ENCODE results near the gene KCTD4.

KCTD4 gene

DNA sequence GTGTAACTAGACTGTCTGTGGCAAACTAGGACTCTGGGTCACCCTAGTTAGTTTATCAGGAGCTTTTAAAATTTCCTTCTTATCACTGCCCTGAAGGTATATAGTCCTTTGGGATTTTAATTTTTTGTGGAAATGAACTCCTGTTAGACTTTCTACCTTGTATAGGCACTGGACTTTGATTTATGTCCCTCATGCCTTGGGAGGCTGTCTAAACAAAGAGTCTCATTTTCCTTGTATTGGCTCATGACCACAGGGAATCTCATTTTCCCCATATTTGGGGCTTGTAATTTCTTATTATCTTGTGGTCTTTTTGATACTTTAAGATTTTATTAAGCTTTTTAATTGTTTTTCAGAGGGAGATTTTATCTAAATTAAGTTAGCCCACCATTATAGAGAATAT is 21.4 kb downstream of the KCTD4 start:
- no peak for DNase-seq (ENCODE audit: low read depth)
- no peak overlapping the region for H3K4me3 ChIP-seq (ENCODE audit: low read length)

DNA sequence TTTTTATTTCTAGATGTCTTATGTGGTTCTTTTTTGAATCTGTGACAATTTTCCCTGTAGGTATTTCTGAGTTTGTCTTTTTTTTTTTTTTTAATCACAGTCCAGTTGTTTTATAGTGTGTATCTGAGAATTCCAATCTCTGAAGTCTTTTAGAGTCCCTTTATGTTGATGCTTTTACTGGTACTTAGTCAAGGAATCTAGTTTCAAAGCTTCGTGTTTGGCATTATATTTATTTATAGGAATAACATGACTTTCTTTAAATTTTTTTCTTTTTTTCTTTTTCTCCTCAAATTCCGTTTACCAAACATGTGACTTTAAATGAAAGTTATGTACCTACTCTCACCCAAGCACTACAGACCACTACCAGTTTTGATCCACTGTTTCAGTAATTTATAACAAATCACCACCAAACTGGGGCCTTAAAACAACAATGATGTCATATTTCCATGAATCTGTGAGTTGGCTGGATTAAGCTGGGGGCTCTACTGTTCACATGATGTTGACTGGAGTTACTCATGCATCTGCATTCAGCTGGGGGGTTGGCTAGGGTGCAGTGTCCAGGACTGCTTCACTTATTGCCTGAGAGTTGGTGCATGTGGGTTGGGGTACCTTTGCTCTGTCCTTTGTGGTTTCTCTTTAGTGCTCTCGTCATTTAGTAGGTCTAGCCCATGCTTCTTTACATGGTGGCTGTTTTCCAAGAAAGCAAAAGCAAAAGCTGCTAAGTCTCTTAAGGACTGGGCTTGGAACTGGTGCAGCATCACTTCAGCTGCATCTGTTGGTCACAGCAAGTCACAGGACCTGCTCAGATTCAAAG is 22.3 kb downstream of the KCTD4 start:
- TF ChIP-seq CTCF (conservative IDR thresholded peaks at IDR 0.05; ENCODE audit: low read depth, low read length), result no peak
- peak; percentile 93 for DNase-seq (ENCODE audit: low read depth)
- no peak overlapping the region for H3K4me3 ChIP-seq (ENCODE audit: low read length)

More for the DNA sequence above, 21.4 kb downstream of the KCTD4 start:
- no peak for TF ChIP-seq CTCF (conservative IDR thresholded peaks at IDR 0.05; ENCODE audit: low read depth, low read length)

DNA sequence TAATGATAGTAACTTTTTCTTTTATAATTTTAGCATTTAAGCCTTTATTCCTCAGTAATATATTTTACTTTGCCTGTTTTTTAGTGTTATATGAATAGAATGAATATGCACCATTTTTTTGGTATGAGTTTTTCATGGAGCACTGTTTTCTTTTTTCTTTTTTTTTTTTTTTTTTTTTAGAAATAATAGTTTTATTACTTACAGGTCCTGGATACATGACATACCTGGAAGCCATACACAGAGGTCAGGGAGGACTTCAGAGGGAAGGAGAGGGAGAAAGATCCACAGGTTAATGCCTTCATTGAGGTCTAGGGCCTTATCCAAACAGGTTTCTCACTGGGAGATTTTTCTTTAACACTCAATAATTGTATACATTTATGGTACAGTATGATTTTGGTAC is 26.4 kb downstream of the KCTD4 start:
- DNase-seq (ENCODE audit: low read depth), result no peak
- TF ChIP-seq CTCF (conservative IDR thresholded peaks at IDR 0.05; ENCODE audit: low read depth, low read length), result no peak
- no peak overlapping the region for H3K4me3 ChIP-seq (ENCODE audit: low read length)

DNA sequence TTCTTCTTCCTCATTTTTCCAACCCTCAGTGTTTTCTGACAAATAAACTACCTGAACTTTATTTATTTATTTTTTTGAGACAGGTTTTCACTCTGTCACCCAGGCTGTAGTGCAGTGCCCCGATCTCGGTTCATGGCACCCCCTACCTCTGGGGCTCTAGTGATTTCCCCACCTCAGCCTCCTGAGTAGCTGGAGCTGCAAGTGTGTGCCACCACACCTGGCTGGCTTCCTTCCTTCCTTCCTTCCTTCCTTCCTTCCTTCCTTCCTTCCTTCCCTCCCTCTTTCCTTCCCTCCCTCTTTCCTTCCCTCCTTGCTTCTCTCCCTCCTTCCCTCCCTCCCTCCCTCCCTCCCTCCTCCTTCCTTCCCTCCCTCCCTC is 32.3 kb downstream of the KCTD4 start:
- no peak overlapping the region for H3K4me3 ChIP-seq (ENCODE audit: low read length)
- DNase-seq (ENCODE audit: low read depth), result no peak
- no peak for TF ChIP-seq CTCF (conservative IDR thresholded peaks at IDR 0.05; ENCODE audit: low read depth, low read length)

DNA sequence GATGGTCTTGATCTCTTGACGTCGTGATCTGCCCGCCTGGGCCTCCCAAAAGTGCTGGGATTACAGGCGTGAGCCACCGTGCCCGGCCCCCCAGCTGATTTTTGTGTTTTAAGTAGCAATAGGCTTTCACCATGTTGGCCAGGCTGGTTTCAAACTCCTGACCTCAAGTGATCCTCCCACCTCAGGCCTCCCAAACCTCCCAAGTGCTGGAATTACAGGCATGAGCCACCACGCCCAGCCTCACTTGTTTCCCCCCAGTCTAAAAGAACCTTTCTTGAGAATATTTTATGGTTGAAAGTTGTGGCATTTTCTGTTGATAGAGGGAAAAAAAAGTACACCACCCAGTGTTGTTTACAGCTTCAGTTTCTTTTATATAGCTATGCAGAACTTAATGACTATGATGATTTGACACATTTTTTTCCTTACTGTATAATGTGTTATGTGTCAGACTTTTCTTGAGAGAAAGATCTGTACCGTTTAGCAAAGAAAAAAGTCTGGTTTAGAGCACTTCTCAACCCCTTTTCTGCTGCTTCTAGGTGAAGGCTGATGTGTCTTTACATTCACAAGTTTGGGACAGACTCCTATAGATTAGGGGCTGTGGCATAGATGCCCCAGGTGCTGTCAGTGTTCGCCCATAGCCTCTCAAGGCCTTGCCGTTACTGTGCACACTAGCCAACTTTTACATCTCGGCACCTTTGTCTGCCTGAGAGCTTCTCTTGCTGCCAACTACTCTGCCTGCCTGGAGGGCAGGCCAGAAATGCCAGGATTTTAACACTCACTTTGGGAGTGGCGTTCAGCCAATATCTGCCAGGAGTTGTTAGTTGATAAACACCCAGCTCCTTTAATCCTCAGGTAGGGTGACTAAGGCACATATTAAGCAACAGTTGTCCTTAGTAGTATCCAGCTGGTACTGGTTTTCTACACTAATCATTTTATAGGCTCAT is 33.0 kb downstream of the KCTD4 start:
- DNase-seq (ENCODE audit: low read depth), result peak; percentile 83
- no peak overlapping the region for H3K4me3 ChIP-seq (ENCODE audit: low read length)
- TF ChIP-seq CTCF (conservative IDR thresholded peaks at IDR 0.05; ENCODE audit: low read depth, low read length), result no peak

DNA sequence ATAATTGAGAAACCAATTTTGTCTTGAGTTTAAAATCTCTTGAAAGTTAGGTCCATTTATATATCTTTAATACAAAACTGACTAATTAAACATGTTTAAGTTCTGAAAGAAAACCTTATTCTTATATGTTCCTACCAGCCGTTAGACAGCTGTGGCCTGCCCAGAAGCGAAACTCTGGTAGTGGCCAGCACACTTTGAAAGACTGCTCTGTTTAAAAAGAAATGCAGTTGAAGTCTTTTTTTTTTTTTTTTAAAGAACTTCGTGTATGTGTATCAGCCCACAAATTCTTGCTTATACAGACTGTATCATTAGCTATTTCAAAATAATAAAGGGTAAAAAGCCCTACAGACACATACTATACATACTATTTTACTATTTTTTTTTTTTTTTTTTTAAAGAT is 34.0 kb downstream of the KCTD4 start:
- no peak overlapping the region for H3K4me3 ChIP-seq (ENCODE audit: low read length)
- DNase-seq (ENCODE audit: low read depth), result no peak

More for the DNA sequence above, 34.0 kb downstream of the KCTD4 start:
- TF ChIP-seq CTCF (conservative IDR thresholded peaks at IDR 0.05; ENCODE audit: low read depth, low read length), result no peak

Data from retinal pigment epithelial cell (primary cell).